Measurements from ENCODE around the gene MED12L. TPM values are rescaled to one million over a fixed set of nuclear protein-coding genes. Genes with fewer than 3 reads are reported as not detected.

Gene MED12L
- total RNA-seq, 4 donors from 2014 or later: 0.12 to 0.77 (median 0.21) TPM

GRCh38 chr3:151316267-151316991 lies 231.0 kb downstream of the MED12L start, which contains the start of gene GPR87:
Gene GPR87 (minus strand): TSS chr3:151316820. CDS start chr3:151300100, 16,720 bp downstream.
- Histone ChIP-seq H3K9me3 (no peaks in the 10 kb centered on the region), H3K4me3 (no peak within 1 kb of the TSS), H3K36me3 (no peaks in the 10 kb centered on the region), H3K4me1 (no peaks in the 10 kb centered on the region), H3K27ac (no peak within 1 kb of the TSS), H3K27me3 (no peaks in the 10 kb centered on the region)
- 64 to 78% methylated on average over 5 to 7 of the region's 7 CpGs for WGBS, 2 donors (ENCODE audit: low coverage in 1 of 2)
- TF ChIP-seq POLR2AphosphoS5 (IDR thresholded peaks at IDR 0.05) (no peak), POLR2A (IDR thresholded peaks at IDR 0.05) (no peak)
- no peak for ATAC-seq

GRCh38 chr3:151318313-151318712 lies 232.8 kb downstream of the MED12L start:
- no peak for TF ChIP-seq POLR2AphosphoS5 (IDR thresholded peaks at IDR 0.05)
- TF ChIP-seq EP300 (IDR thresholded peaks at IDR 0.05): no peak
- TF ChIP-seq POLR2A (IDR thresholded peaks at IDR 0.05): no peak
- no peak for TF ChIP-seq CTCF (IDR thresholded peaks at IDR 0.05)
- ATAC-seq: no peak

GRCh38 chr3:151318991-151319390 lies 233.5 kb downstream of the MED12L start:
- no peaks in the 10 kb centered on the region for H3K36me3 ChIP-seq
- ATAC-seq: no peak
- no peaks in the 10 kb centered on the region for H3K9me3 ChIP-seq
- no peaks in the 10 kb centered on the region for H3K27me3 ChIP-seq
- H3K27ac ChIP-seq: no peak overlapping the region
- H3K4me3 ChIP-seq: no peak overlapping the region
- TF ChIP-seq CTCF (IDR thresholded peaks at IDR 0.05) (no peak), EP300 (IDR thresholded peaks at IDR 0.05) (no peak), POLR2A (IDR thresholded peaks at IDR 0.05) (no peak), POLR2AphosphoS5 (IDR thresholded peaks at IDR 0.05) (no peak)
- H3K4me1 ChIP-seq: no peaks in the 10 kb centered on the region
- WGBS, 2 donors (ENCODE audit: low coverage in 1 of 2): 85 to 94% methylated on average over 3 to 6 of the region's 7 CpGs

More at GRCh38 chr3:151318313-151318712, 232.8 kb downstream of the MED12L start:
- H3K27ac ChIP-seq: no peak overlapping the region
- H3K36me3 ChIP-seq: no peaks in the 10 kb centered on the region
- H3K9me3 ChIP-seq: no peaks in the 10 kb centered on the region
- H3K27me3 ChIP-seq: no peaks in the 10 kb centered on the region
- no peak overlapping the region for H3K4me3 ChIP-seq
- H3K4me1 ChIP-seq: no peaks in the 10 kb centered on the region

- TF ChIP-seq CTCF (IDR thresholded peaks at IDR 0.05): no peak
- no peak for TF ChIP-seq POLR2AphosphoS5 (IDR thresholded peaks at IDR 0.05)
- no peak for TF ChIP-seq POLR2A (IDR thresholded peaks at IDR 0.05)
- TF ChIP-seq EP300 (IDR thresholded peaks at IDR 0.05): no peak
- Histone ChIP-seq H3K27me3 (no peaks in the 10 kb centered on the region), H3K27ac (no peak overlapping the region), H3K4me1 (no peaks in the 10 kb centered on the region), H3K4me3 (no peak overlapping the region), H3K9me3 (no peaks in the 10 kb centered on the region), H3K36me3 (no peaks in the 10 kb centered on the region)
- 78 to 87% methylated on average over 4 of the region's 4 CpGs for WGBS, 2 donors (ENCODE audit: low coverage in 1 of 2)
- no peak for ATAC-seq
Observed at GRCh38 chr3:151319628-151320027, 234.2 kb downstream of the MED12L start.

GRCh38 chr3:151320131-151320530 lies 234.7 kb downstream of the MED12L start:
- ATAC-seq: no peak

More at GRCh38 chr3:151320131-151320530, 234.7 kb downstream of the MED12L start:
- Histone ChIP-seq H3K27me3 (no peaks in the 10 kb centered on the region), H3K4me3 (no peak overlapping the region), H3K27ac (no peak overlapping the region), H3K36me3 (no peaks in the 10 kb centered on the region), H3K9me3 (no peaks in the 10 kb centered on the region), H3K4me1 (no peaks in the 10 kb centered on the region)
- 88 to 100% methylated on average over 1 to 2 of the region's 2 CpGs for WGBS, 2 donors (ENCODE audit: low coverage in 1 of 2)
- TF ChIP-seq CTCF (IDR thresholded peaks at IDR 0.05) (no peak), EP300 (IDR thresholded peaks at IDR 0.05) (no peak), POLR2A (IDR thresholded peaks at IDR 0.05) (no peak), POLR2AphosphoS5 (IDR thresholded peaks at IDR 0.05) (no peak)

Measured in gastroesophageal sphincter (tissue), 4 donors.